ENCODE results near the gene AP4E1. TPM values are rescaled to one million over a fixed set of nuclear protein-coding genes. Genes with fewer than 3 reads are reported as not detected.

The AP4E1 gene
- polyA plus RNA-seq, 1 donor (not counting 4 experiments of a cell fraction or from before 2014, with no cell fraction given): 7.9 TPM

GRCh38 chr15:50943638-50944037, 35.2 kb downstream of the AP4E1 start:
- Histone ChIP-seq H3K4me1 (ENCODE audit: control insufficient read depth, extremely low read depth, insufficient read depth, low read length) (peaks cover 5% of the 10 kb centered on the region), H3K4me3 (ENCODE audit: control insufficient read depth in 2 of 3, extremely low read depth in 1 of 3, insufficient read depth in 2 of 3, low read depth in 1 of 3, low read length in 3 of 3) (no peak overlapping the region), H3K27me3 (ENCODE audit: control insufficient read depth, extremely low read depth, insufficient read depth, low read length) (no peaks in the 10 kb centered on the region), H3K27ac (ENCODE audit: control insufficient read depth, insufficient read depth, low read length) (no peak overlapping the region), H3K4me2 (ENCODE audit: control insufficient read depth, extremely low read depth, insufficient read depth, low read depth, low read length) (no peak overlapping the region), H3K9me3 (ENCODE audit: control insufficient read depth, low read depth, low read length) (no peaks in the 10 kb centered on the region), H4K20me1 (ENCODE audit: control insufficient read depth, extremely low read depth, insufficient read depth, low read length) (no peaks in the 10 kb centered on the region), H2AFZ (ENCODE audit: control insufficient read depth, low read length) (no peak overlapping the region), H3K79me2 (ENCODE audit: control insufficient read depth, insufficient read depth, low read length) (no peaks in the 10 kb centered on the region), H3K9me1 (ENCODE audit: control insufficient read depth, extremely low read depth, insufficient read depth, low read length) (no peaks in the 10 kb centered on the region), H3K9ac (ENCODE audit: control insufficient read depth, extremely low read depth, insufficient read depth, low read length) (no peak overlapping the region), H3K36me3 (ENCODE audit: control insufficient read depth in 2 of 2, extremely low read depth in 1 of 2, insufficient read depth in 2 of 2, low read length in 2 of 2) (peaks cover 2% of the 10 kb centered on the region in 2 experiments)
- no peak for TF ChIP-seq EZH2 (IDR thresholded peaks at IDR 0.05; ENCODE audit: low read length)
- no peak for TF ChIP-seq CTCF (optimal IDR thresholded peaks at IDR 0.05 in 1 of 3, IDR thresholded peaks at IDR 0.05 in 1 of 3, conservative IDR thresholded peaks at IDR 0.05 in 1 of 3; ENCODE audit: extremely low read depth in 1 of 3, insufficient read depth in 2 of 3, low read length in 3 of 3)
- FAIRE-seq: no peak
- dilution Hi-C loops (cut with MboI; ENCODE audit: extremely low pct_ligation_motif_present, low sequenced_read_pairs): no loop called here
- no peak for DNase-seq (ENCODE audit: low read depth, low spot score)

- no peaks in the 10 kb centered on the region for H3K27me3 ChIP-seq (ENCODE audit: control insufficient read depth, extremely low read depth, insufficient read depth, low read length)
- dilution Hi-C loops (cut with MboI; ENCODE audit: extremely low pct_ligation_motif_present, low sequenced_read_pairs): no loop called here
- no peak overlapping the region for H3K9ac ChIP-seq (ENCODE audit: control insufficient read depth, extremely low read depth, insufficient read depth, low read length)
- H3K4me1 ChIP-seq (ENCODE audit: control insufficient read depth, extremely low read depth, insufficient read depth, low read length): peaks cover 5% of the 10 kb centered on the region
- TF ChIP-seq CTCF (optimal IDR thresholded peaks at IDR 0.05 in 1 of 3, IDR thresholded peaks at IDR 0.05 in 1 of 3, conservative IDR thresholded peaks at IDR 0.05 in 1 of 3; ENCODE audit: extremely low read depth in 1 of 3, insufficient read depth in 2 of 3, low read length in 3 of 3): no peak
- TF ChIP-seq EZH2 (IDR thresholded peaks at IDR 0.05; ENCODE audit: low read length): no peak
- DNase-seq (ENCODE audit: low read depth, low spot score) (no peak), FAIRE-seq (peak; percentile 5)
- H3K4me3 ChIP-seq (ENCODE audit: control insufficient read depth in 2 of 3, extremely low read depth in 1 of 3, insufficient read depth in 2 of 3, low read depth in 1 of 3, low read length in 3 of 3): no peak overlapping the region
- H3K9me1 ChIP-seq (ENCODE audit: control insufficient read depth, extremely low read depth, insufficient read depth, low read length): no peaks in the 10 kb centered on the region
- H3K79me2 ChIP-seq (ENCODE audit: control insufficient read depth, insufficient read depth, low read length): no peaks in the 10 kb centered on the region
- peaks cover 2% of the 10 kb centered on the region in 2 experiments for H3K36me3 ChIP-seq (ENCODE audit: control insufficient read depth in 2 of 2, extremely low read depth in 1 of 2, insufficient read depth in 2 of 2, low read length in 2 of 2)
- H3K4me2 ChIP-seq (ENCODE audit: control insufficient read depth, extremely low read depth, insufficient read depth, low read depth, low read length): no peak overlapping the region
- H2AFZ ChIP-seq (ENCODE audit: control insufficient read depth, low read length): no peak overlapping the region
- no peak overlapping the region for H3K27ac ChIP-seq (ENCODE audit: control insufficient read depth, insufficient read depth, low read length)
- no peaks in the 10 kb centered on the region for H4K20me1 ChIP-seq (ENCODE audit: control insufficient read depth, extremely low read depth, insufficient read depth, low read length)
- H3K9me3 ChIP-seq (ENCODE audit: control insufficient read depth, low read depth, low read length): no peaks in the 10 kb centered on the region
Observed at GRCh38 chr15:50944672-50945071, 36.2 kb downstream of the AP4E1 start.

All from keratinocyte (primary cell).